GM19043 (cell line): ENCODE results near the gene MMP14.
"Not testable (repeated sequence)": the region's sequence is repeated elsewhere in the genome, so short reads cannot be mapped to it uniquely, and the experiment has no call there.

Experiments used
- ATAC-seq: cut with Tn5 transposase; IDR thresholded peaks from one replicate; pipeline ENCODE4 v1.9.1; 2021; ENCODE audit warnings: low read depth; ENCODE audit not compliant: unreplicated experiment

MMP14 gene

GRCh38 chr14:22854296-22854695, 17.9 kb downstream of the MMP14 start:
- ATAC-seq: not testable (repeated sequence)

GRCh38 chr14:22854963-22855724, 18.8 kb downstream of the MMP14 start:
- no peak for ATAC-seq

GRCh38 chr14:22856428-22856827, 20.0 kb downstream of the MMP14 start:
- ATAC-seq: no peak

DNA sequence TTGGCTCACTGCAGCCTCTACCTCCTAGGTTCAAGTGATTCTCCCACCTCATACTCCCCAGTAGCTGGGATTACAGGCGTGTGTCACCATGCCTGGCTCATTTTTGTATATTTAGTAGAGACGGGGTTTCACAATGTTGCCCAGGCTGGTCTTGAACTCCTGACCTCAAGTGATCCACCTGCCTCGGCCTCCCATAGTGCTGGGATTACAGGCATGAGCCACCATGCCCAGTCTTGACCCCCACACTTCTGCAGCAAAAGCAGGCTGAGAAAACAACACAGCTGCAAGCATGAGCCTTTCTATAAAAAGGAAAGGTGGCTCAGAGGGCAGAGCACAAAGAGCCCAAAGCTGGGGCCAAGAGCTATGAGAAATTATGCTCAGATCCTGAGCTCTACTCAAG, 24.0 kb downstream of the MMP14 start:
- not testable (repeated sequence) for ATAC-seq

DNA sequence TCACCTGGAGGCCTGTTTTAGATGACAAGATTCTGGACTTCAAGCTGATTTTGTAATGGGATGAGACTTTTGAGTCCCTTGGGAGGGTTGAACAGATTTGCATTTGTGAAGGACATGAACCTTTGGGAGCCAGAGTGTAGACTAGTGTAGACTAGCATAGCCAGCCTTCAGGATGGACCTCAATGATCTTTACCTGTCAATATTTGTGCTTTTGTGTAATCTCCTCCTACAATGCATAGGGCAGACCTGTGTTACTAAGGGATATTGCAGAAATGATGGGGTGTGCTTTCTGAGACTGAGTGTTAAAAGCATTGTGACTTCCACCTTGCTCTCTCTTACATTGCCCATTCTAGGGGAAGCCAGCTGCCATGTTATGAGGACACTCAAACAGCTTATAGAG, 25.3 kb downstream of the MMP14 start:
- ATAC-seq: no peak

DNA sequence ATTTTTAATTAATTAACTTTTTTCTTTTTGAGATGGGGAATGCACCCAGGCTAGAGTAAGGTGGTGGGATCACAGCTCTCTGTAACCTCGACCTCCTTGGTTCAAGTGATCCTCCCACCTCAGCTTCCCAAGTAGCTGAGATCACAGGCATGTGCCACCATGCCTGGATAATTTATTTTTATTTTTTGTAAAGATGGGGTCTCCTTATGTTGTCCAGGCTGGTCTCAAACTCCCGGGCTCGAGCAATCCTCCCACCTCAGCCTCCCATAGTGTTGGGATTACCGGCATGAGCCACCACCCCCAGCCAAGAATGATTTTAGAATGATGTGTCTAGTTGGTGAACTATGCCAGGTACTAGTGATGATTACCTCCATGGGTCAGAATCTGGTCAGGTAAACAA, 28.6 kb downstream of the MMP14 start:
- no peak for ATAC-seq

GRCh38 chr14:22865424-22866405, 29.3 kb downstream of the MMP14 start:
- ATAC-seq: no peak

GRCh38 chr14:22866874-22867273, 30.5 kb downstream of the MMP14 start:
- no peak for ATAC-seq

DNA sequence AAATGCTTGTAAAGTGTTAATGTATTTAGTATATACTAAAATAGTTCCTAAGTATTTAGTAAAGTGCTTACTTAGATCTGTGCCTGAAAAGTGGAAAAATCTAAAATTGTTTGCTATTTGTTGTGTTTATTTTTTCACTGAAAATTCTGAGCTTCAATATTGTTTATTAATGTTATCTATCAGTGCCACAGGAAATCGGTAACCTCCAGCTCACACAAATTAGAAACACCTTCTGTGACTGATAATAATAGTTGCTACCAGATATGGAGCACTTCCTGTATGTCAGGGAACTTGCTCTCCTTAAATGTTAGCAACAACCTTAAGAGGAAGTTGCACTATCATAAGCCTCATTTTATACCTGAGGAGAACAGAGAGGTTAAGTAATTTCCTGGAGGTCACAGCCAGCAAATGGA, 34.4 kb downstream of the MMP14 start:
- ATAC-seq: peak; percentile 56

GRCh38 chr14:22871224-22872032, 35.0 kb downstream of the MMP14 start, which contains the start of gene LRP10:
Gene LRP10, plus strand, starts transcription at chr14:22871740. Its CDS starts 564 bp downstream, at chr14:22872304.
- peak; percentile 68 for ATAC-seq

- no peak for ATAC-seq
Measured at GRCh38 chr14:22872033-22872832, 35.8 kb downstream of the MMP14 start.

GRCh38 chr14:22872833-22873520, 36.6 kb downstream of the MMP14 start:
- ATAC-seq: no peak

- no peak for ATAC-seq
Measured at GRCh38 chr14:22875003-22875747, 38.8 kb downstream of the MMP14 start.

- ATAC-seq: no peak
Measured at GRCh38 chr14:22875748-22876319, 39.4 kb downstream of the MMP14 start.

DNA sequence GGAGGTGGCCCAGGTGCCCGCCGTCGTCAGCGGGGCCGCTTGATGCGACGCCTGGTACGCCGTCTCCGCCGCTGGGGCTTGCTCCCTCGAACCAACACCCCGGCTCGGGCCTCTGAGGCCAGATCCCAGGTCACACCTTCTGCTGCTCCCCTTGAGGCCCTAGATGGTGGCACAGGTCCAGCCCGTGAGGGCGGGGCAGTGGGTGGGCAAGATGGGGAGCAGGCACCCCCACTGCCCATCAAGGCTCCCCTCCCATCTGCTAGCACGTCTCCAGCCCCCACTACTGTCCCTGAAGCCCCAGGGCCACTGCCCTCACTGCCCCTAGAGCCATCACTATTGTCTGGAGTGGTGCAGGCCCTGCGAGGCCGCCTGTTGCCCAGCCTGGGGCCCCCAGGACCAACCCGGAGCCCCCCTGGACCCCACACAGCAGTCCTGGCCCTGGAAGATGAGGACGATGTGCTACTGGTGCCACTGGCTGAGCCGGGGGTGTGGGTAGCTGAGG, 40.7 kb downstream of the MMP14 start:
- ATAC-seq: no peak

DNA sequence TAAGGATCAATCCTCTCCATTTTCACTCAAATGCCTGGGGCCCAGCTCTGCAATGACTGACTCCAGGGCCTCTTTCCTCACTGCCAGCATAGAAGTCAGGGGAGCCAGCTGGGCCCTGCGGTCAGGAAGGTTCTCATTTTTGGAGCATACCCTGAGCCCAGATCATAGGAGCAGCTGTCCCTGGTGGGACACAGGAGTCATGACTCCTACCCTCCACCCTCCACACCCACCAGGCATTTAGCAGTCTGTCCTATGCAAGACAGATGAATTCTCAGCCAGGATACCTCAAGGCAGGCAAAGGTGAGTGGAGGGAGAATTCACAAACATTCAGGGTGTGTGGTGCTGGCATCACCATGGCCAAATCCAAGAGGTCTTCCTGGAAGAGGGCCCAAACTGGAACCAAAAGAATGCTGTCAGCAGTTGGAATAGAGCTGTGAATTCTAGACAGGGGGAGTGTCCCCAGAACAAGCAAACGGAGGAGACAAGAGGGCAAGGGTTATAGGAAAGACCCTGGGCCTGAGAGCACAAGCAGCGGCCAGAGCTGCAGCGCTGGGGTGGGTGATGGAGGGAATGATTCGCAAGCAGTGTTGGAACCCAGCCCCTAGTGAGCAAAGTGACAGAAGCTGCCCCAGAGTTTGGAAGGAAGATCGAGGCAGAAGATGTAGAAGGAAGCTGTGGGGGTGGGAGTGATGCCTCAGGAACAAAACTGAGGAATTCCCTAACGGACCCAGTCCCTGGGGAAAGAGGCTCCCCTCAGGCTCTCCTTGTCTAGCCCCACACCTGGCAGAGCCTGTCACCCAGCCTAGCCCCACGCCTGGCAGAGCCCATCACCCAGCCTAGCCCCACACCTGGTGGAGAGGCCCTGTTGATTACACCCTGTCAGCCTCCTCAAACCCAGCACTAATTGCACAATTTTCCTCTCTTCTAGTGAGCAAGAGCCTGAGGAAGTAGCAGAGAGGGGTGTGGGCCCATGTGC, 42.2 kb downstream of the MMP14 start:
- no peak for ATAC-seq

- no peak for ATAC-seq
Measured at GRCh38 chr14:22882064-22882463, 45.7 kb downstream of the MMP14 start.
